Brain microvascular endothelial cell (primary cell): Measurements from ENCODE around the gene COPZ1.

Experiments used
- DNase-seq: peaks from one replicate; pipeline ENCODE4 v3.0.0-alpha.2; 2020
- H3K27ac ChIP-seq: fragments of 250-450 bp; sonication (Bioruptor Pico); 2 replicates; pipeline ENCODE4 v1.5.1; 2020; ENCODE audit warnings: mild to moderate bottlenecking, moderate library complexity
- H3K27me3 ChIP-seq: fragments of 250-450 bp; sonication (Bioruptor Pico); replicated peaks from 2 replicates; pipeline ENCODE4 v1.5.1; 2020; ENCODE audit warnings: mild to moderate bottlenecking
- H3K36me3 ChIP-seq: fragments of 250-450 bp; sonication (Bioruptor Pico); replicated peaks from 2 replicates; pipeline ENCODE4 v1.5.1; 2020; ENCODE audit warnings: mild to moderate bottlenecking
- H3K4me3 ChIP-seq: 2 replicates; pipeline ENCODE4 v1.5.1; 2011; ENCODE audit warnings: low read depth, mild to moderate bottlenecking, control low read depth, low read length, moderate library complexity
- CTCF ChIP-seq: IDR thresholded peaks from 2 replicates; pipeline ENCODE4 v1.5.1; 2011; ENCODE audit warnings: low read depth, mild to moderate bottlenecking, moderate library complexity, low read length, control low read depth, inconsistent platforms; ENCODE audit errors: missing control alignments
- in situ Hi-C: cut with HindIII; loops from 2 replicates; pipeline ENCODE4 v1.10.0; 2017; ENCODE audit warnings: low sequenced_read_pairs, low pct_ligation_motif_present

Gene COPZ1, protein sequence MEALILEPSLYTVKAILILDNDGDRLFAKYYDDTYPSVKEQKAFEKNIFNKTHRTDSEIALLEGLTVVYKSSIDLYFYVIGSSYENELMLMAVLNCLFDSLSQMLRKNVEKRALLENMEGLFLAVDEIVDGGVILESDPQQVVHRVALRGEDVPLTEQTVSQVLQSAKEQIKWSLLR

GRCh38 chr12:54324617-54325441 is at the start of gene COPZ1:
Gene COPZ1, plus strand, starts transcription at chr12:54325131. Its CDS starts 33 bp downstream, at chr12:54325164.
- no peaks in the 10 kb centered on the region for H3K36me3 ChIP-seq
- DNase-seq = peak; percentile 100
- H3K4me3 ChIP-seq = peak within 1 kb of the TSS; percentile 98
- in situ Hi-C loops = no loop called here
- peak within 1 kb of the TSS; percentile 94 for H3K27ac ChIP-seq
- no peaks in the 10 kb centered on the region for H3K27me3 ChIP-seq
- peak; percentile 82 for TF ChIP-seq CTCF

- Histone ChIP-seq H3K27me3 (no peaks in the 10 kb centered on the region), H3K36me3 (peaks cover 5% of the 10 kb centered on the region), H3K27ac (no peak overlapping the region), H3K4me3 (no peak overlapping the region)
- DNase-seq = no peak
- in situ Hi-C loops = no loop called here
- no peak for TF ChIP-seq CTCF
Measured at GRCh38 chr12:54276368-54276767, 48.6 kb upstream of the COPZ1 start.

DNA sequence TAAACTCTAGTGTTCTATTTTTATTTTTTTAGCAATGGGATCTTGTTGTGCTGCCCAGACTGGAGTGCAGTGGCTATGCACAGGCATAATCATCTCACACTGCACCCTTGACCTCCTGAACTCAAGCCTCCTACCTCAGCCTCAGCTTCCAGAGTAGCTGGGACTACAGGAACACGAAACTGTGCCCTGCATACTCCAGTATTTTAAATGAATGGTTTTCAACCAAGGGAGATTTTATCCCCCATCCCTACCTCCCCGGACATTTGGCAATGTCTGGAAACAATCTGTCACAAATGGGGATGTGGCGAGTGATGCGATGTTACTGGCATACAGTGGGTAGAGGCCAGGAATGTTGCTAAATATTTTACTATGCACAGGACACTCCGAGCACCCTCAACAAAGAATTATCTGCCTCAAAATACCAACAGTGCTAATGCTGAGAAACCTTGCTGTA is 47.1 kb upstream of the COPZ1 start:
- Histone ChIP-seq H3K27ac (peak overlapping the region; percentile 7), H3K4me3 (peak overlapping the region; percentile 64), H3K36me3 (peaks cover 20% of the 10 kb centered on the region), H3K27me3 (no peaks in the 10 kb centered on the region)
- no peak for DNase-seq
- TF ChIP-seq CTCF = no peak
- in situ Hi-C loops = no loop called here

DNA sequence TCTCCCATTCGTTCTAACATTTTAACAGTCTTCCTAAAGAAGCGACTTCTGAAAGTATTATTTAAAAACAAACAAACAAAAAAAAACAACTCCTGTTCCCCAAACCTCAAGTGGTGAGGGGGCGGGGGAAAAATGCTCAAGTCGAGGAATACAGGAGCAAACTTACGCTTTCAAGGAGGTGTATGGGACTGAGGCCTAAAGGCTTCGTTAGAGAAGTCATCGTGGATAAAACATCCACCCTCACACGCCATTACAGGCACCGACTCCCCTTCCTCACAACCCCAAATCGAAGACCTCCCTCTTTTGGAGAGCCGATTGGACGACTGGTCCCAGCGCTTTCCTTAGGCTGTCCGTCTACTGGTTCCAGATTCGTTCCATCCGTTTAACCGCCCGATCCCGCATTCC is 45.7 kb upstream of the COPZ1 start:
- Histone ChIP-seq H3K4me3 (peak overlapping the region; percentile 64), H3K27ac (peak overlapping the region; percentile 98), H3K27me3 (no peaks in the 10 kb centered on the region), H3K36me3 (peaks cover 34% of the 10 kb centered on the region)
- in situ Hi-C loops = no loop called here
- DNase-seq = no peak
- TF ChIP-seq CTCF = no peak

DNA sequence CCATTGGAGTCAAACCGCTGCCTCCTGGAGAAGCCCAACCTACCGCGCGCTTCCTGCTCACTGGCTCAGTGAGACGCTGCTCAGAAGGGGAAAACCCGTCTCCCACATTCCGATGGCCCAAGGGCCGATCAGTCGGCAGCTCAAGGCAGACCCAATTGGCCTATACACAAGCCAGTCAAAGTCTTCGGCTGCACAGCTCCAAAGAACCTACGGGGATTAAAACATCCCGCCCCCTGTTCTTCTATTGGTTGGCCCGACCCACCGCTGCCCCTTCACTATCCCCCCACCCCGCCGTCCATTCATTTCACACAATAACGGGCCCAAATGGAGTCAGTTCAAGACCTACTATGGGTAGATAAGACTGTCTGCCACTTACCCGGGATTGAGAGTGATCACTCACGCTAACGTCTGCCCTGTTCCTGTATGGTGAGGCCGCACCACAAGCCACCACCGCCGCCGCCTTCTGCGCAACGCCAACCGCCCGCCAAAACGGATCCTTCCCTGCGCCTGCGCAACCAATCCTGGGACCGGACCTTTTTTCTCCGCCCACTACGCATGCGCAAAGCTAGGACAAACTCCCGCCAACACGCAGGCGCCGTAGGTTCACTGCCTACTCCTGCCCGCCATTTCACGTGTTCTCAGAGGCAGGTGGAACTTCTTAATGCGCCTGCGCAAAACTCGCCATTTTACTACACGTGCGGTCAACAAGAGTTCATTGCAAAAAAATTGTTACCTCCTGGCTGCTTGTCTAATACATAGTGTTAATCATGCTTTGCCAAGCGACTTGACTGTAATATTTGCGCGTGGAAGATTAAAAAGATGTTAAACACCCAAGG is 45.1 kb upstream of the COPZ1 start, which contains the start of gene CBX5:
Gene CBX5, minus strand, starts transcription at position 491 of the 836 bp plus-strand sequence. CDS start 22,472 bp downstream, outside the sequence.
- peak; percentile 100 for DNase-seq
- H3K36me3 ChIP-seq = peaks cover 36% of the 10 kb centered on the region
- in situ Hi-C loops = no loop called here
- no peak for TF ChIP-seq CTCF
- peak within 1 kb of the TSS; percentile 73 for H3K4me3 ChIP-seq
- H3K27ac ChIP-seq = peak within 1 kb of the TSS; percentile 98
- no peaks in the 10 kb centered on the region for H3K27me3 ChIP-seq
